ENCODE data around the gene EDRF1.

DNA sequence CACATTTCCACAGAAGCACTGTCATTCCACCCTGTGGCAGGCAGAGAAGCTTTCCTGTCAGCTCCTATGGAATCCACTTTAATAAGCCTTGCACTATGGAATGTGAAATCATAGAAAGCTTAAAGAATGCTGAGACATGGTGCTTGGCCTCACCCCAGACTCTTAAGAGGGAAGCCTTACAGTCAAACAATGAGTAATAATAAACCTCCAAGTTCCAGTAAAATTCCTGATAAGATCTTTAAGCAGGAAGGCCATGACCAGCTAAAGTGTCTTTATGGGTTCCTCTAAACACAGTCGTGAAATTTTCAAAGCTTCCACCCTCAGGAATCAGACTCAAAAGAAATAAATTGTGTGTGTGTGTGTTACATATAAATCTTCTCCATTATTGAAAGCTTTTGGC lies 24.6 kb upstream of the EDRF1 start:
- no peak for TF ChIP-seq POLR2A (IDR thresholded peaks at IDR 0.05; ENCODE audit: low read depth, low read length)
- TF ChIP-seq TAF1 (IDR thresholded peaks at IDR 0.05; ENCODE audit: low read depth, low read length) = no peak
